ENCODE measurements around the gene SLC7A7.

- TF ChIP-seq, protein P1, sequence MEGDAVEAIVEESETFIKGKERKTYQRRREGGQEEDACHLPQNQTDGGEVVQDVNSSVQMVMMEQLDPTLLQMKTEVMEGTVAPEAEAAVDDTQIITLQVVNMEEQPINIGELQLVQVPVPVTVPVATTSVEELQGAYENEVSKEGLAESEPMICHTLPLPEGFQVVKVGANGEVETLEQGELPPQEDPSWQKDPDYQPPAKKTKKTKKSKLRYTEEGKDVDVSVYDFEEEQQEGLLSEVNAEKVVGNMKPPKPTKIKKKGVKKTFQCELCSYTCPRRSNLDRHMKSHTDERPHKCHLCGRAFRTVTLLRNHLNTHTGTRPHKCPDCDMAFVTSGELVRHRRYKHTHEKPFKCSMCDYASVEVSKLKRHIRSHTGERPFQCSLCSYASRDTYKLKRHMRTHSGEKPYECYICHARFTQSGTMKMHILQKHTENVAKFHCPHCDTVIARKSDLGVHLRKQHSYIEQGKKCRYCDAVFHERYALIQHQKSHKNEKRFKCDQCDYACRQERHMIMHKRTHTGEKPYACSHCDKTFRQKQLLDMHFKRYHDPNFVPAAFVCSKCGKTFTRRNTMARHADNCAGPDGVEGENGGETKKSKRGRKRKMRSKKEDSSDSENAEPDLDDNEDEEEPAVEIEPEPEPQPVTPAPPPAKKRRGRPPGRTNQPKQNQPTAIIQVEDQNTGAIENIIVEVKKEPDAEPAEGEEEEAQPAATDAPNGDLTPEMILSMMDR (IDR thresholded peaks at IDR 0.05): no peak
- no peak for TF ChIP-seq POLR2A (IDR thresholded peaks at IDR 0.05)
Measured at GRCh38 chr14:22797017-22797917, 18.0 kb downstream of the SLC7A7 start.

Measured in right lobe of liver (tissue), 4 donors.